SU-DHL-6 (cell line): ENCODE results near the gene PDGFB.

Experiments used
- H2AFZ ChIP-seq: fragments of 200-600 bp; sonication (generic); 2 replicates; pipeline ENCODE4 v1.6.1; 2014; ENCODE audit warnings: low read depth, mild to moderate bottlenecking, moderate library complexity, mixed read lengths, antibody characterized with exemption, low read length; ENCODE audit not compliant: severe bottlenecking
- H3F3A ChIP-seq: fragments of 200-600 bp; shearing (Covaris generic); 2 replicates; pipeline ENCODE4 v1.6.0; 2016; ENCODE audit warnings: antibody characterized with exemption, mild to moderate bottlenecking; ENCODE audit not compliant: insufficient read depth
- H3K27ac ChIP-seq: fragments of 200-600 bp; sonication (generic); 2 replicates; pipeline ENCODE4 v1.5.1; 2016; ENCODE audit warnings: low read depth, mild to moderate bottlenecking, low read length, moderate library complexity, mixed read lengths
- H3K27me3 ChIP-seq: fragments of 200-600 bp; sonication (generic), shearing (Covaris generic); 2 replicates; pipeline ENCODE4 v1.6.0; 2014; ENCODE audit warnings: mild to moderate bottlenecking, low read length
- H3K36me3 ChIP-seq: fragments of 200-600 bp; sonication (generic); 2 replicates; pipeline ENCODE4 v1.6.1; 2014; ENCODE audit warnings: mild to moderate bottlenecking, low read length, mixed read lengths
- H3K4me2 ChIP-seq: fragments of 300-600, 200-600 bp; shearing (Covaris generic), sonication (generic); 2 replicates; pipeline ENCODE4 v1.6.0; 2014; ENCODE audit warnings: low read length, low read depth, mild to moderate bottlenecking; ENCODE audit not compliant: poor library complexity, severe bottlenecking
- H3K4me3 ChIP-seq: fragments of 200-600 bp; sonication (generic); 2 replicates; pipeline ENCODE4 v1.5.1; 2014; ENCODE audit warnings: antibody characterized with exemption, low read length, mild to moderate bottlenecking, mixed read lengths; ENCODE audit not compliant: insufficient read depth, poor library complexity, severe bottlenecking
- H3K79me2 ChIP-seq: fragments of 200-600 bp; sonication (generic); 2 replicates; pipeline ENCODE4 v1.6.1; 2014; ENCODE audit warnings: mild to moderate bottlenecking, low read length, moderate library complexity; ENCODE audit not compliant: insufficient read depth
- H3K9ac ChIP-seq: fragments of 200-600 bp; sonication (generic); 2 replicates; pipeline ENCODE4 v1.7.0; 2014; ENCODE audit warnings: mild to moderate bottlenecking, low read length
- H3K9me2 ChIP-seq: fragments of 200-600 bp; sonication (generic); replicated peaks from 2 replicates; pipeline ENCODE4 v1.6.1; 2014; ENCODE audit warnings: low read length; ENCODE audit not compliant: insufficient read depth
- H3K9me3 ChIP-seq: fragments of 200-600 bp; sonication (generic); 2 replicates; pipeline ENCODE4 v1.6.1; 2014; ENCODE audit warnings: low read length, mixed read lengths; ENCODE audit not compliant: insufficient read depth
- H4K20me1 ChIP-seq: fragments of 200-600 bp; sonication (generic); 2 replicates; pipeline ENCODE4 v1.6.1; 2014; ENCODE audit warnings: low read depth, mild to moderate bottlenecking, antibody characterized with exemption, low read length, moderate library complexity, mixed read lengths
- EZH2phosphoT487 ChIP-seq: fragments of 200-600 bp; sonication (generic), shearing (Covaris generic); conservative IDR thresholded peaks from 2 replicates; pipeline ENCODE4 v1.6.1; 2018; ENCODE audit warnings: mild to moderate bottlenecking, antibody characterized with exemption, low read length, moderate library complexity, mixed read lengths
- TF ChIP-seq, protein P1 (sequence below): fragments of 200-600 bp; sonication (generic); IDR thresholded peaks from one replicate; pipeline ENCODE4 v1.5.1; 2017; ENCODE audit warnings: antibody characterized with exemption, mild to moderate bottlenecking, low read length, moderate library complexity; ENCODE audit not compliant: insufficient read depth, poor library complexity, severe bottlenecking

The PDGFB gene

DNA sequence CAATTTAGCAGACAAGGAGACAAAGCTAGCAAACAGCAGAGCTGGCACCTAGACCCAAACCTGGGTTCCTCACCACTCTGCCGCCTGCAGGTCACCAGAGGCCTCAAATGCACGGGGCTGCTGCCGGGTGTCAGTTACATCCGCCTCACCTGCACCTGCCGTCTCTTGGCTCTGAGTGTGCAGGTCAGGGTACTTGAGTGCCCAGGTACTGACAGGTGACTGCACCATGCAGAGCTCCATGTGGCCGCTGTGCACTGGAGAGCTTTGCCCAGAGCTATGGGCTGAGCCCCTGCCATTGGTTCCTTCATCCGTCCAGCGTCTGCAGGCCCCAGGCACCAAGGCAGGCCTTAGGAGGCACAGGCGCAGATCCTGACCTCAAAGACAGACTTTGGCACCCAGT is 35.0 kb downstream of the PDGFB start:
- H2AFZ ChIP-seq, result no peak overlapping the region
- H3K4me3 ChIP-seq, result no peak overlapping the region
- H3K27me3 ChIP-seq, result no peaks in the 10 kb centered on the region
- no peaks in the 10 kb centered on the region for H3K79me2 ChIP-seq
- H4K20me1 ChIP-seq, result no peaks in the 10 kb centered on the region
- no peak overlapping the region for H3K9ac ChIP-seq
- H3K27ac ChIP-seq, result no peak overlapping the region
- no peak overlapping the region for H3K4me2 ChIP-seq
- no peaks in the 10 kb centered on the region for H3K9me2 ChIP-seq
- H3K36me3 ChIP-seq, result no peaks in the 10 kb centered on the region
- TF ChIP-seq, protein P1, sequence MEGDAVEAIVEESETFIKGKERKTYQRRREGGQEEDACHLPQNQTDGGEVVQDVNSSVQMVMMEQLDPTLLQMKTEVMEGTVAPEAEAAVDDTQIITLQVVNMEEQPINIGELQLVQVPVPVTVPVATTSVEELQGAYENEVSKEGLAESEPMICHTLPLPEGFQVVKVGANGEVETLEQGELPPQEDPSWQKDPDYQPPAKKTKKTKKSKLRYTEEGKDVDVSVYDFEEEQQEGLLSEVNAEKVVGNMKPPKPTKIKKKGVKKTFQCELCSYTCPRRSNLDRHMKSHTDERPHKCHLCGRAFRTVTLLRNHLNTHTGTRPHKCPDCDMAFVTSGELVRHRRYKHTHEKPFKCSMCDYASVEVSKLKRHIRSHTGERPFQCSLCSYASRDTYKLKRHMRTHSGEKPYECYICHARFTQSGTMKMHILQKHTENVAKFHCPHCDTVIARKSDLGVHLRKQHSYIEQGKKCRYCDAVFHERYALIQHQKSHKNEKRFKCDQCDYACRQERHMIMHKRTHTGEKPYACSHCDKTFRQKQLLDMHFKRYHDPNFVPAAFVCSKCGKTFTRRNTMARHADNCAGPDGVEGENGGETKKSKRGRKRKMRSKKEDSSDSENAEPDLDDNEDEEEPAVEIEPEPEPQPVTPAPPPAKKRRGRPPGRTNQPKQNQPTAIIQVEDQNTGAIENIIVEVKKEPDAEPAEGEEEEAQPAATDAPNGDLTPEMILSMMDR, result no peak
- TF ChIP-seq EZH2phosphoT487, result no peak
- H3K9me3 ChIP-seq, result no peaks in the 10 kb centered on the region
- H3F3A ChIP-seq, result no peaks in the 10 kb centered on the region

DNA sequence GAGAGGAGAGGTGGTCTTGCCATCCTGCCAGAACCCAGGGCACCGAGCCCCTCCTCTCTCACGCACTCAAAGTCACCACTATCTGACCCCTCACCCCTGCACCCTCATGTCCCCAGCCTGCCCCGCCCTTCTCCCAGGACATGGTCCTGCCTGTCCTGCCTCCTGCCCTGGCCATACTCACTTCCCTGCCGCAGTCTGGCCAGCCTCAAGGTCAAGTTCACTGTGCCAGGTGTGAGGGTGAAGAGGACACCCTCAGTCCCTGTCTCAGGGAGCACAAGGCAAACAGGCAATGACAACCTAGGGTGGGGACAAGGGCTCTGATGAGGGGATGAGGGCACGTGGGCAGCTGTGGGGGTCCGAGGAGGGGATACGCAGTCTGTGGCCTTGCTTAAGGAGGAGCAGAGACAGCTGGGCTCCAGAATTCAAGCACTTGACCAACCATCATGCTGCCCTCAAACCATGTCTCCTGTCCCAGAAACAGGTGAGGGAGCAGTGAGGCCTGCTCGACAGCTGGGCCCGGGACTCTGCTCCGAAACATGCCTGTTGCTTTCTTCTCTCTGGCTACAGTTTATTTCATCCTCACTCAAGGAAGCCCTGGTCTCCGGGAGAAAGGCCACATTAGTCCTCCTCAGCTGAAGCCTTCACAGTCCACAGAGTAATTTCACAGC is 36.6 kb downstream of the PDGFB start:
- no peaks in the 10 kb centered on the region for H3K27me3 ChIP-seq
- no peak for TF ChIP-seq EZH2phosphoT487
- TF ChIP-seq, protein P1, result no peak
- no peaks in the 10 kb centered on the region for H3K9me2 ChIP-seq
- H3K79me2 ChIP-seq, result no peaks in the 10 kb centered on the region
- no peak overlapping the region for H2AFZ ChIP-seq
- no peaks in the 10 kb centered on the region for H4K20me1 ChIP-seq
- H3K27ac ChIP-seq, result no peak overlapping the region
- no peaks in the 10 kb centered on the region for H3K36me3 ChIP-seq
- no peak overlapping the region for H3K9ac ChIP-seq
- H3K4me2 ChIP-seq, result no peak overlapping the region
- no peaks in the 10 kb centered on the region for H3K9me3 ChIP-seq
- H3F3A ChIP-seq, result no peaks in the 10 kb centered on the region
- no peak overlapping the region for H3K4me3 ChIP-seq

DNA sequence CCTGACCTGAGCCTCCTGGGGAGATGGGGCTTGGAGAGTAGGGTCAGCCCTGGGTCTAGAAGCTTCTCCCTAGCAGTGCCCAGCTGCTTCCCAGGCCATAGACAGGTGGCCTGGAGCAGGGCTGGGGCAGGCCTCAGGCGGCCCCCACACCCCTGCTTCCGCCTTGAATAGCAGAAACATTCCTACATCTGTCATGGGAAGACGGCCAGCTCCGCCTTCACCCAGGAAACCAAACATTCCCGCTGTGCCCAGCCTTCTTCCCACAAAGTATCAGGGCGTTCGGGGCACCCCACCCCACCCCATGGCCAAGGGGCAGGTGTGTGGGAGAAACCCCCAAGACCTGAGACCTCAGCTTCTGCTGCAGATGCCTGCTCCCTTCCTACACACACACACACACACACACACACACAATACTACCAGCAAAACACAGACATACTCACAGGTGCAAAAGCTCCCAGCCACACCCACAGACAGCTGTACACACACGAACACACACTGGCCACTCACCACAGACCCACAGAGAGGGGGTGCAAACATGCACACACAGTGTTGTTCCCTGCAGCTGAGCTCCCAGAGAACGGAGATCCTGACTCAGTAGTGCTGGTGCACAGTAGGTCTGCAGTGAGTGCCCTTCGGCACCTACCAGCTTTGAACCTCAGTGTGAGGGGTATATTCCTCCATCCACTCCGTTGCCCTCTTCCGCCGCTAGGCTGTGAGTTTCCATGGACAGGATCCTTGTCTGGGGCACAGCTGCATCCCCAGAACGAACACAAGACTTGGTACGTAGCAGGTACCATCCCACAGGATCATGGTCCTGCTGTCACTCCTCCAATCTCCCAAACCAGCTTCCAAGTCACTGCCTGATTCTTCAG is 37.4 kb downstream of the PDGFB start:
- Histone ChIP-seq H3F3A (no peaks in the 10 kb centered on the region), H4K20me1 (no peaks in the 10 kb centered on the region), H3K79me2 (no peaks in the 10 kb centered on the region), H3K4me2 (no peak overlapping the region), H3K27me3 (no peaks in the 10 kb centered on the region), H3K27ac (no peak overlapping the region), H3K9me2 (no peaks in the 10 kb centered on the region), H2AFZ (no peak overlapping the region), H3K36me3 (no peaks in the 10 kb centered on the region), H3K9me3 (no peaks in the 10 kb centered on the region), H3K4me3 (no peak overlapping the region), H3K9ac (no peak overlapping the region)
- TF ChIP-seq, protein P1, result no peak
- TF ChIP-seq EZH2phosphoT487, result no peak
